Renal cortex interstitium (tissue), 15 donors: ENCODE results near the gene IGF2BP1. TPM values are rescaled to one million over a fixed set of nuclear protein-coding genes. Genes with fewer than 3 reads are reported as not detected.

Experiments used
- DNase-seq, 11 donors: peaks; one replicate each; pipeline ENCODE4 v3.0.0-alpha.2; 2013; ENCODE audit warnings: low read depth in 9 of 11, low spot score in 4 of 11; ENCODE audit errors: extremely low read depth in 1 of 11
- long read RNA-seq, 16 experiments: transcript quantifications; one replicate each; lab custom pipeline, GENCODE V29; 2026
- polyA plus RNA-seq, 3 donors: library from polyadenylated mRNA; unstranded; fragments of 120-200 nt; gene quantifications; one replicate each; pipeline ENCODE4 v1.2.1, GENCODE V29; 2013; ENCODE audit not compliant: insufficient read length in 3 of 3

Gene IGF2BP1
- polyA plus RNA-seq: 10 to 100 TPM; 18.1 to 29.0 (median 28.1) TPM
- long read RNA-seq, donor 1: 0 reads
- long read RNA-seq, donor 2, full-length matches to known transcripts: 1 of 1 reads
- long read RNA-seq, donor 2, partial matches to known transcripts: 0 of 1 reads
- long read RNA-seq, donor 2, other reads (novel, unspliced or antisense): 0 of 1 reads
- long read RNA-seq, donor 3, partial matches to known transcripts: 0 of 2 reads
- long read RNA-seq, donor 3, other reads (novel, unspliced or antisense): 0 of 2 reads
- long read RNA-seq, donor 4, full-length matches to known transcripts: 1 of 1 reads
- long read RNA-seq, donor 4, partial matches to known transcripts: 0 of 1 reads
- long read RNA-seq, donor 4, other reads (novel, unspliced or antisense): 0 of 1 reads
- long read RNA-seq, donor 5: 0 reads
- long read RNA-seq, donor 6, full-length matches to known transcripts: 3 of 3 reads
- long read RNA-seq, donor 6, partial matches to known transcripts: 0 of 3 reads
- long read RNA-seq, donor 6, other reads (novel, unspliced or antisense): 0 of 3 reads
- long read RNA-seq, donor 7, full-length matches to known transcripts: 2 of 17 reads
- long read RNA-seq, donor 7, partial matches to known transcripts: 15 of 17 reads
- long read RNA-seq, donor 7, other reads (novel, unspliced or antisense): 0 of 17 reads
- long read RNA-seq, donor 8: 0 reads
- long read RNA-seq, donor 9, full-length matches to known transcripts: 2 of 2 reads
- long read RNA-seq, donor 9, partial matches to known transcripts: 0 of 2 reads
- long read RNA-seq, donor 9, other reads (novel, unspliced or antisense): 0 of 2 reads
- long read RNA-seq, donor 10, full-length matches to known transcripts: 3 of 3 reads
- long read RNA-seq, donor 10, partial matches to known transcripts: 0 of 3 reads
- long read RNA-seq, donor 10, other reads (novel, unspliced or antisense): 0 of 3 reads
- long read RNA-seq, donor 11, full-length matches to known transcripts: 1 of 1 reads
- long read RNA-seq, donor 11, partial matches to known transcripts: 0 of 1 reads
- long read RNA-seq, donor 11, other reads (novel, unspliced or antisense): 0 of 1 reads
- long read RNA-seq, donor 12: 0 reads
- long read RNA-seq, donor 13: 0 reads
- long read RNA-seq, donor 14: 0 reads
- long read RNA-seq, donor 15: 0 reads
- long read RNA-seq, donor 16, full-length matches to known transcripts: 4 of 19 reads
- long read RNA-seq, donor 16, partial matches to known transcripts: 15 of 19 reads
- long read RNA-seq, donor 16, other reads (novel, unspliced or antisense): 0 of 19 reads

- peak in 2 of 11 donors; percentile 59 to 62 for DNase-seq
Measured at GRCh38 chr17:48997103-48997826, at the start of gene IGF2BP1. Gene IGF2BP1 (plus strand): TSS chr17:48997385. CDS start chr17:48997746, 361 bp downstream.

- no peak for DNase-seq
Measured at GRCh38 chr17:48951572-48951971, 45.6 kb upstream of the IGF2BP1 start.

GRCh38 chr17:48952904-48953303 is 44.3 kb upstream of the IGF2BP1 start:
- DNase-seq: no peak

DNA sequence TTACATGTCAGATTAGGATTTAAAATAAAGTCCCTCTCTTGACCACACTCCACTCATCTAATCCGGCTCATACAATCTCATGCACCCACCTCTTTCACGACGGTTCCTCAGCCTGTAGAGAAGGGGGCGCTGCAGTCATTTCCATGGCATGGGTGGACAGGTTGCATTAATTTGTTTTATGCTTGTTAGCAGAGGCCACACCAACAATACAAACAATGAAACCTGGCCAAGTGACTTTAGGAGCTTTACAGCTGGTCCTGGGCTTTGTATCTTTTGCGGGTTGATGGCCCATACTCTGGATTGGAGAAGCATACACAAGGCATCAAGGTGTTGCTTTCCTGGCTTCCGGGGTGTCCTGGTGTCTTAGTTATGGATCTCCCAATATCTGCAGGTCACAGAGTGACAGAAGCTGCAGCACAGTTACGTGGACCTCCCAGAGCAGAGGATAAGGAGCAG is 42.9 kb upstream of the IGF2BP1 start:
- no peak for DNase-seq

DNA sequence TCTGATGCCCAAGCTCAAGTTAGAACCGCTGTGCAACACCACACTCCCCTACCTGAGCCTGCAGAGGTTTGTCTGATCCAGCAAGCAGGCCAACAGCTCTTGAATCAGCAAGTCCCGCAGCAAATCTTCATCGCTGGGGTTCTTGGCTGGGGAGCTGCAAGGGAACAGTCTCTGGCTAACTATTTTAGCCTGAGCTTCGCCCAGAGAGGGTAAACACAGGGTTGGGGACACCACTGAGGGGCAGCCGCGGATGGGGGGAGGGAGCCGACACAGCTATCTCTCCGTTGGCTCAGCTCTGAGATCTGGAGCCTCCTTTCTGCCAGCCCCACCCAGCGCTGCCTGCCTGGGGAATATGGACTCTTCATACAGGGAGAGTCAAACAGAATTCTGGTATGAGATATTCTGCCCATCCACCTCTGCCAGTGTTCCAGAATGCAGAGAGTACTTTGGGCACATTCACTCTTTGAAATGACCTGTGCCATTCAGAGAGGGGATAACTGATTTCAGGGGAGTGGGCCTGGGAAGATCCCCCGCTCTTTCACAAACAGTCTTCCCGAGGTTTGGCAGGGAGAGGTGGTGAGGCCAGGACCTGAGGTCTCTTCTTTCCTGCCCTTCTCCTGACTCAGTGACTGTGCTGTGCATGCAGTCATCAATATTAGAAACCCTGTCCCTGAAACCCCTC is 36.2 kb upstream of the IGF2BP1 start:
- DNase-seq: no peak

DNA sequence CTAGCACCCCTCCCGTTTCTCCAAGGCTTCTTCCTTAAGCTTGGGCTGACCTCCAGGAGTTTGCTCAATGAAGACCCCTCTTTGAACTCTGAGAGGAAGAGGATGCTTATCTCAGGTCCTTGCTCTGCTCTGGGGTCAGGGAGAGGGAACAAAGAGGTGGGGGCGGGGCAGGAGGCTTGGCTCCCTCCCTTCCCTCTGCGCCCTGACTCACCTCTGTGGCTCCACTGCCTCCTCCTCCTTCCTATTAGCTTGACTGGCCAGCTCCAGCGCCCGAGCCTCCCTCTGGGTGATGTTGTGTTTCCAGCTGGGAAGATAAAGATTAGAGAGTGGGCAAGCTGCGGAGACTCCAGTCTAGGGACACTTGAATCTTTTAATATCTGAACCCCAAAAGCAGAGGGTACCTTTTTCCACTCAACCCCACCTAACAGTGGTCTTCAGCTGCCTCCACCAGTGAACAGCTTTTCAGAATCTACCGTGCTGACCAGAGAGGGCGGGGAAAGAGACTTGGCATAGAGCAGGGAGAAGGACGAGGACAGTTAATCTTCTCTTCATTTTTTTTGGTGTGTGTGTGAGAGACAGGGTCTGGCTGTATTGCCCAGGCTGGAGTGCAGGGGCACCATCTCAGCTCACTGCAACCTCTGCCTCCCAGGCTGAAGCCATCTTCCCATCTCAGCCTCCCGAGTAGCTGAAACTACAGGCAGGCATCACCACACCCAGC is 35.5 kb upstream of the IGF2BP1 start:
- DNase-seq: no peak

DNA sequence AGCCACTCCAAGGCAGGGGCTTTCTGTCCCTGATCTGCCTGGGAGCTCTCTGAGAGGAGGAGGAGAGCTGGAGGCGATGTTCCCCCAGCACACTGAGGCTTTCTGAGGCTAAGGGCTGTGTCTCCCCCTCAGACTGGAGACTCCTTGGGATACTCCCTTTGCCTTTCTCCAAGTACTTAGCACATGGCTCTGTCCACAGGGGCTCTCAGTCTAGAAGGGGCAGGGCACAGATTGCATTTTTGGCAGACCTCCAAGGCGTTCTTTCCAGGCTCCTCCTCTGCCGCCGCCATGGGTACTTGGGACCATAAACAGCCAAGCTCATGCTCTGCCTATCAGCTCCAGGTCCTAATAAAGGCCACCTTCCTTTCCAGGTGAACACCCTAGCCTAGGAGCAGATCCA is 27.0 kb upstream of the IGF2BP1 start:
- no peak for DNase-seq

DNA sequence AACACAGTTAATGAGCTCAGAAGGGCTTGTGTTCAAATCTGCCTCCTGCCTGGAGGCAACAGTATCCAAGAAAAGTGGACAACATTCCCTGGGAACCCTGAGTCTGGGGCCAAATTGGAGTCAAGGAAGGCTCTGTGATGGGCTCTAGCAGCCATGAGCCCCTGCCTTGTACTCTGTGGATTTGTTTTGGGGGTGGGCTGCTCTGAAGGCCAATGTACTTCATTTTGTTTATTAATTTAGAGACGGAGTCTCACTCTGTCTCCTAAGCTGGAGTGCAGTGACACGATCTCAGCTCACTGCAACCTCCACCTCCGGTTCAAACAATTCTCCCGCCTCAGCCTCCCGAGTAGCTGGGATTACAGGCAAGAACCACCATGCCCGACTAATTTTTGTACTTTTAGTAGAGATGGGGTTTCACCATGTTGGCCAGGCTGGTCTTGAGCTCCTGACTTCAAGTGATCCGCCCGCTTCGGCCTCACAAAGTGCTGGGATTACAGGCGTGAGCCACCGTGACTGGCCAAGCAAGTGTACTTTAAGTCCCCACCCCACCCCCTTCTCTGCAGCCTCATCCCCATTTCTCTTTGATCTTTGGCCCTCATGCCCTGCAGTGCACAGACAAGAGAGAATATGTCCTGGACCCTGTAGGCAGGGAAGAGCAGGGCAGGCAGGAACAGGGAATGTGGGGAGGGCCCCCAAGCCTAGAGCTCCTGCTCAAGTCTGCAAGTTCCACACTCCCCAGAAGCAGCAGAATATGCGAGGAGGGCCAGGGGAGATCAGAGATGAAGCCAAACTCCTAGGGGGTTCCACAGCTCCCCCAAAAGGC is 26.1 kb upstream of the IGF2BP1 start:
- no peak for DNase-seq

DNA sequence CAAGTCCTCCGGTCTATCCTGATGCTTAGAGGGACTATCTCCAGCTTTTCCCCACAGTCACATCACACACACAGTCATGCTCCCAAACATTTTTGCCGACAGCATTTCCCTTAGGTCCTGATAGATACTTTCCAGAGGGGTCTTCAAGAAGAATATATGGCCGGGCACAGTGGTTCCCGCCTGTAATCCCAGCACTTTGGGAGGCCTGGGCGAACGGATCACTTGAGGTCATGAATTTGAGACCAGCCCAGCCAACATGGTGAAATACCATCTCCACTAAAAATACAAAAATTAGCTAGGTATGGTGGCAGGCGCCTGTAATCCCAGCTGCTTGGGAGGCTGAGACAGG is 24.5 kb upstream of the IGF2BP1 start:
- no peak for DNase-seq

DNA sequence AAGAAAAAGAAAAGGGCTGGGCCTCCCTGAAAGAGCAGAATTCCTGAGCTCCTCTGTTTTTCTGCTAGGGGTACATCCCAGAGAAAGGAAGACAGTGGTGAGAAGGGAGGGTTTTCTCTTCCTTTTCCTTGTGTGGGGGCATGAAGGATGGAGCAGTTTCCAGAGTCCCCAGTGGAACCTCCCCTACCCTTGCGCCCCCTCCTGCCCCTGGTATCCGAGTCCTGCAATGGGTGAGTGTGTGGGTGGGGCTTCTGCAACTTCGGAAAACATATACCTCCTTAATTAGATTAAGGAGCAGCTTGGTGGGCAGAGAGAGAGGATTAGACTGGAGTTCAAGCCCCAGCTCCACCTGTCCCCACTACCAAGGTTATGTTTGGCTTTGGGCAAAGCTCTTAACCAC is 23.4 kb upstream of the IGF2BP1 start:
- DNase-seq: no peak

- no peak for DNase-seq
Measured at GRCh38 chr17:48981927-48982539, 15.2 kb upstream of the IGF2BP1 start.

GRCh38 chr17:48985436-48986245 is 11.5 kb upstream of the IGF2BP1 start:
- DNase-seq: no peak

DNA sequence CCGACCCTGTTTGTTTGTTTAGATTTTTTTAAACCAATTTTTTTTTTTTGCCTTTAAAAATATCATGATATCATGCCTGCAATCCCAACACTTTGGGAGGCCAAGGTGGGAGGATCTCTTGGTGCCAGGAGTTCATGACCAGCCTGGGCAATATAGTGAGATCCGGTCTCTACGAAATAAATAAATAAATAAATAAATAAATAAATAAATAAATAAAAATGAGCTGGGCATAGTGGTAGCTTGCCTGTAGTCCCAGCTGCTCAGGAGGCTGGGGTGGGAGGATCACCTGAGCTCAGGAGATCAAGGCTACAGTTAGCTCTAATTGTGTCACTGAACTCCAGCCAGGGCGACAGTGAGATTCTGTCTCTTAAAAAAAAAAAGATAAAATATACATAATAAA is 8.1 kb upstream of the IGF2BP1 start:
- DNase-seq: no peak

- DNase-seq: no peak
Measured at GRCh38 chr17:48990882-48991357, 6.3 kb upstream of the IGF2BP1 start.

GRCh38 chr17:48992444-48992843 is 4.7 kb upstream of the IGF2BP1 start:
- DNase-seq: no peak
